Cerebellar nuclear complex (tissue), 1 donor: ENCODE data around the gene SLC24A3.

Source experiments
- DNase-seq, 2 experiments: peaks; one replicate each; lab custom pipeline; 2025; lab: John Stamatoyannopoulos, UW

SLC24A3 gene

GRCh38 chr20:19344341-19344740 is 131.9 kb downstream of the SLC24A3 start:
- DNase-seq = no peak

GRCh38 chr20:19347943-19348456 is 135.6 kb downstream of the SLC24A3 start:
- DNase-seq = no peak

DNA sequence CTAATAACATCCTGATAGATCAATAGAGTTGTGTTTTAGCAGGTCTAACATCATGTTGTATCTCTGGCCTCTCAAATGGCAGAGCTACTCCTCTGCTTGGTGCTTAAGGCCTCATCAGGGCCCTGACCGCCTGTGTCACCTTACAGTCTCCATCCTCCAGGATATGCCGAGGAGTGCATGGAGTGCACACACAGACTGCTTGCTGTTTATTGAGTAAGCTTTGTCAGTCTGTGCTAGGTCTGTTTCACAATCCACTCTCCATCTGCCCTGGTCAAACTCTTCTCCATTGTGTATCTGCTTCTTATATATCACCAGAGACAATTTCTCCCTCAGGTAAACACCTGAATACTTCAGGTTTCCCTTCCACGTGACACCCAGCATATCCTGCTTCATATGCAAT is 136.1 kb downstream of the SLC24A3 start:
- no peak for DNase-seq

DNA sequence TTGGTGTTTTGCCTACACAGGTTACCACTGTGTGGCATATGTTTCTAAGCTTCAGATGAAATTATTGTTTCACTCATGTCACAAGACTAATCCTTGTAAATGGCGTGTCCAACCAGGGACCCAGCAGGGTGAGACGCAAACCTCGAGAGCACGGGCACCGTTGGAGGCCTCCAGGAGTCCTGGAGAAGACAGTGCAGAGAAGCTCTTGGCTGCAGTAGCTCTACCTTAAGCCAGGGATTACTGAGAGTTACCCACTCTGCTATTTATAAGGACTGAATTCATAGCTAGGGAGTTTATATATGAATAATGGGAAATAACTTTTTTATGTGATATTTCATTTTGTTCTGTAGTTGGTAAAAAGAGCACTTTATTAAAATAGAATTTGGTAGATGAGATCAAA is 137.4 kb downstream of the SLC24A3 start:
- DNase-seq = no peak

DNA sequence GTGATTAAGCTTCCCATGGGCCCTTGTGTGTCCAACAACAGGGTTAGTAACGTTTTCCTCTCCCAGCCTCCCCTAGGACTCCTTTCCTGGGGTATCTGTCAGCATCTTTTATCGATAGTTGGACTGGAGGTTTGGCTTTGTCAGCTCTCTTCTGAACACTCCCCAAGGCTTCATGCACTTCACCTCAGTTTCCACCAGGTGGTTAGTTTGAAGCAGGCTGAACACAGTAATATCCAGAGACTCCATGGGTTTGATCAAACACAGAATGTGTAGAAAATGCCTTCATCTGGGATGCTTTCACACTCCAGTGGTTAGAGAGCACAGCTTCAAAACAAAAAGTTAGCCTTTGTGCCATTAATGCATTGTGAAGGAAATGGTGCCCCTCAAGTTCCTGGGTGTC is 139.1 kb downstream of the SLC24A3 start:
- DNase-seq = no peak

GRCh38 chr20:19354950-19355349 is 142.5 kb downstream of the SLC24A3 start:
- no peak for DNase-seq

- no peak for DNase-seq
These were observed 149.3 kb downstream of the SLC24A3 start for GRCh38 chr20:19361790-19362189.

DNA sequence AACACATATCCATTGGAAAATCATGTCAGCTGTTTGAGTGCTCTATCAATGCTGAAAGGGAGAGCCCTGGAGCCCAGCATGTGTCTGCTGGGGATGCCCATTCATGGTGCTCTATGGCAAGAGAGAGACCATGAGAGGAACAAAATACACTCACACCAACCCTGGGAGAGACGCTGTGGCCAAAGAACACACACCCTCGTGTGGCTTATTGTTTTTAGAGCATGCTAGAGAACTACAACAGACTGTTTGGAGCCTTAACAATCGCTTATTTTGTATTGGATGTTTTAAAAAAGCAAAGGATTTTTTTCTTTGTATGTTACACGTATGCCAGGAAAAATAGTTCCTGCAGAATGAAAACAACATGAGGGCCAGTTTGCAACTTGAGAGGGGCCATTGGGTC is 151.0 kb downstream of the SLC24A3 start:
- DNase-seq = no peak

DNA sequence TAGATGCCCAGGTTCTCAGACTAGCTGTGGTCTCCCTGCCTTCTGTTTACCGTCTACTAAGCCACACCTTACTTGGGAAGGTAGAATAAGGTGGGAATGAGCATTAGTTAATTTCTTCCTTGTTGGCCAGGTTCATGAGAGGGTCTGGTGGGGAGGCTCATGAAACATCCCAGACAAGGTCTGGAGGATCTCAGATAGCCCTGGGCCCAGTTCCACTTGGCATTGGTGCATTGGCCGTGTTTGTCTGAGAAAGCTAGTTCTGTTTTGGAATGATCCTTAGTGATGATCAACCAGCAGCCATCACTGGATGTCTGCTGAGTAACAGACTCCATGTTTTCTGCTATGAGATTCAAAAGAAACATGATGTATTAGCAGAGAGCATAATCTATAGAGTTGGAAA is 155.1 kb downstream of the SLC24A3 start:
- DNase-seq = no peak

GRCh38 chr20:19368351-19368750 is 155.9 kb downstream of the SLC24A3 start:
- DNase-seq = no peak

DNA sequence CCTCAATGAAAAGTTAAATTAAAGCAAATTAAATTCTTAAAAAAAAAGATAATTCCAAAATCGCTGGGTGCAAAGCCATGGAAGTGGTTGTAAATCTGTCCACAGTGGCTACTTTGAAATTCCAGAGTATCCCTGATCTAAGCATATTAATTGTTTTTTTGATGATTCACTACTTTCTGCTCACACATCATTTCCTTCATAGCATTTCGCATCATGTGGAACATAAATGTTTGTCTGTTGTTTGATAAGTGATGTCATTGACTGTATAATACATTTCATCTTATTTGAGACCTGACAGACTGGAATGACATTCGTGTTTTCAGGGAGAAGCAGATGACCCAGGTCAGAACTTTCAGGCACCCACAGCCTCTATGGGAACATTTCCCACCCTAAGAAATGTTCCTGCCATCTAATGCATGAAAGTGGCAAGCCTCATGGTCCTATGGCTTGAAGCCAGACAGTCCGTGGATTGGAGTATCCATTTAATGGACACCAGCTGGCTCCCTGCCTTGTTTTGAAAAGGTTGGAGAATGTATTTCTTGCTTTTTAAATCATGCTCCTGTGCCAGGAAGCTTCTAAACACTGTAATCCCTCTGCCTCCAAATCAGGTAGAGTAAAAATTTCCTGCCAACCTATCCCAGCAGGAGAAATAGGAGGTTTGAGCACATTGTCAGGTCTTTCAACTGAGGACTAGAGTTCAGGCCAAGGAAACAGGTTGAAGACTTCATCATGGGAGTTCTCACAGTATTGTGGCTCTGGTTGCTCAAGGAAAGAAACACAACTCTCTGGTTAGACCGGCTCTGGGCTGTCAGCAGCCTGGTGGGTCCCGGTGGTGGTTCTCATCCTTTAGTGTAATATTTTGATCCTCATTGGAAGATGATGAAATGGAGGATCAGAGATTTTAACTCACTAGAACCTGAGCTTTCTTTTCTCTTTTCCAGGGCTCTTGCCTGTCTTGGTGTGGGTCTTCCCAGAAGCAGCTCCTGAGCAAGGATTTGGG is 157.9 kb downstream of the SLC24A3 start:
- DNase-seq = no peak

GRCh38 chr20:19371112-19371511 is 158.7 kb downstream of the SLC24A3 start:
- no peak for DNase-seq

DNA sequence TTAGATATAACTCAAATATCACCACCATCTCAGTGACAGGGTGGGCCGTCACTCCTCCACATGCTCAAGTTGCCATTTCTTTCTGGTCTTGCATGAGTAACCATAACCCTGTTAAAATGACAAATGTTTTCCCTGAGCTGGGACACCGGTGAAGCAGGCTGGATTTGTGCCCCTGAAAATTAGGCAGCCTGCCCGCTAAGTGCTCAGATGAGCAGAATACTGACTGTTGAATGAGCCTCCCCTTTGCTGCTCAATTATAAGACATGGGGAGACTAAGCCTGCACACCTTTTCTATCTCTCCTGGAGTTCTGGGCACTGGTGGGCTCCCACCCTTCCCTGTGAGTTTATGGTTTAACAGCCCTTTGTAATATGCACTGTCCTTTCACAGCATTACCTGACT is 161.8 kb downstream of the SLC24A3 start:
- DNase-seq = no peak

GRCh38 chr20:19375395-19375794 is 163.0 kb downstream of the SLC24A3 start:
- no peak for DNase-seq

GRCh38 chr20:19375801-19376200 is 163.4 kb downstream of the SLC24A3 start:
- no peak for DNase-seq

GRCh38 chr20:19376451-19377229 is 164.2 kb downstream of the SLC24A3 start:
- DNase-seq = no peak

- DNase-seq = no peak
These were observed 165.6 kb downstream of the SLC24A3 start for GRCh38 chr20:19378058-19378457.

DNA sequence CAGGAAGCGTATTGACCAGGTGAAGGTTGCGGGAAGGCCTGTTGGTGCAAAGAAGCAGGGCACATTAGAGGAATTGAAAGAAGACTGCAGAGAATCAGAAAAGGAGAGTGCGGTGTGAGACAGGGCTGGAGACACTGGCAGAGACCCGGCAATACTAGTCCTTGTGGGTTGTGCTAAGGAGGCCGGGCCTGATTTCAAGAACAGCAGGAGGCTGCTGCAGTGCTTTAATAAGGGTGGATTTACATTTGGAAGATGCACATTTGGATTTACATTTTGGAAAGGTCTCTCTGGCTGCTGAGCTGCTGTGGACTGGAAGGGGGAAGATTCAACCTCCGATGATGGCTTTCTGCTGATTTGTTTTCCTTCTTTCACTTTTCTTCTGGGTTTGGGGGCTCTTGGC is 167.8 kb downstream of the SLC24A3 start:
- DNase-seq = no peak

- DNase-seq = no peak
These were observed 169.5 kb downstream of the SLC24A3 start for GRCh38 chr20:19381947-19382346.

DNA sequence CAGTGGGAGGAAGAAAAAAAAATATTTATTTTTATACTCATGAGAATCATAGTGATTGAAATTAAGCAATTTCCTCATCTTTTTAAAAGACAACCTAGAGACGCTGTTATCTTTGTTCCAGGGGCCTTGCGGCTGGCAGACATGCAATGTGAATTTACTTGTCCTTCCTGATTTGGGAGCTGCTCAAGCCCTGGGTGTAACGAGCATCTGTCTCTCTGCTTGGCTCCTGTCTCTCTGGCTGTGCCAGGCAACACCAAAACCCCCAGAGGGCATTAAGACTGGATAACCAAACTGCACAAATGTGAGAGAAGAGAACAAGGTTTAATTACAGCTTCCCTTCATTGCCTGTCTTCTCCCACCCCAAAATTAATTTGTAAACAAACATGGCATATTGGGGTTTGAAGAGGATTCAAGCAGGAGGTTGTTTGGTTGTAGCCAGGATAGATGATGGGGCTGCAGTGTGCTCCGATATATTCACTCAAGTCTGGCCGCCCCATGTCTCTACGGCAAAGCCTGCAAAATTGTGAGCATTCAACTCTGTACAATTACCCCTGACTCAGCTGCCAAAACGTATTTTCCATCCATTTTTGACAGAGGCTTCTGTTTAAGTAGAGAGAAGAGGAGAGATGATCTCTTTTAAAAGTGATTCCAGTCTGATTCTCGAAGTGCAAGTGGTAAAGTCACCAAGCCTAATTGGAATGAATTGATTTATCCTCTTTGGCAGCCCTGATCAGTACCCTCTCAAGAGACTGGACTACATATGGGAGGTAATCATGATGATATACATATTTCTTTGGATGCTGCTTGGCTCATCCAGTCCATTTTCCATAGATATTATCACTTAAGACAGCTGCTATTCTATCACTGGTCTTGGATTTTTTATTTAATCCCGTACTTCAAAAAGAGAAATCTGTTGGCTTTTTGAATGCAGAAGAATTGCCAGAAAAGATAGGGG is 170.2 kb downstream of the SLC24A3 start:
- DNase-seq = no peak

- DNase-seq = no peak
These were observed 172.5 kb downstream of the SLC24A3 start for GRCh38 chr20:19384940-19385339.

DNA sequence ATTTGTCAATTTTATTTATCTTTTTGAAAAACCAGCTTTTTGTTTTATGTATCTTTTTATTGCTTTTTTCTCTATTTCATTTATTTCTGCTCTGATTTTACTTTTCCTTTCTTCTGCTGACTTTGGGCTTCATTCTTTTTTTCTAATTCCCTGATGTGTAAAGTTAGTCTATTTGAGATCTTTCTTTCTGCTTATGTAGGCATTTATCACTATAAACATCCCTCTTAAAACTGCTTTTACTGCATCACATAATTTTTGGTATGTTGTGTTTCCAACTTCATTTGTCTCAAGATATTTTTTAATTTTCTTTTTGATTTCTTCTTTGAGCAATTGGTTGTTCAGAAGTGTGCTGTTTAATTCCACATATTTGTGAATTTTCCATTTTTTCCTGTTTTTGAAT is 174.8 kb downstream of the SLC24A3 start:
- no peak for DNase-seq
